ENCODE results near the gene IER2. TPM values are rescaled to one million over a fixed set of nuclear protein-coding genes. Genes with fewer than 3 reads are reported as not detected.

IER2 gene
- total and polyA plus RNA-seq, 12 donors, result 19.2 to 54.6 (median 36.0) TPM

GRCh38 chr19:13104360-13104847 is 45.8 kb upstream of the IER2 start:
- peaks cover 13 to 69% (median 53%) of the 10 kb centered on the region in 9 donors for H3K4me1 ChIP-seq
- no peaks in the 10 kb centered on the region for H3K9me3 ChIP-seq
- peak; percentile 46 to 86 (median 72) for TF ChIP-seq CTCF (IDR thresholded peaks at IDR 0.05)
- intact Hi-C loops (cut with DNase I), result loop anchor here in 5 of 10 donors (5.0 kb wide), 2 partner anchors 42 to 48 kb away; partner anchors contain the start of genes IER2 (in 4 of the 5) and STX10 (in 4 of the 5)
- no peaks in the 10 kb centered on the region for H3K27me3 ChIP-seq
- WGBS, 2 donors, result 30 to 46% methylated on average over 33 of the region's 33 CpGs
- peaks cover 0 to 31% (median 3%) of the 10 kb centered on the region in 9 donors for H3K36me3 ChIP-seq
- H3K27ac ChIP-seq, result peak overlapping the region; percentile 52 to 96 (median 92)
- H3K4me3 ChIP-seq, result peak overlapping the region in 6 of 10 donors; percentile 23 to 60 (median 28)
- ATAC-seq, result peak; percentile 8 to 51 (median 43)
- peak; percentile 80 to 85 for DNase-seq

- DNase-seq (no peak), ATAC-seq (peak in 2 of 8 donors; percentile 0)
- Histone ChIP-seq H3K36me3 (peaks cover 0 to 34% (median 8%) of the 10 kb centered on the region in 9 donors), H3K27me3 (no peaks in the 10 kb centered on the region), H3K4me1 (peaks cover 13 to 62% (median 46%) of the 10 kb centered on the region in 9 donors), H3K27ac (peak overlapping the region; percentile 52 to 96 (median 92)), H3K9me3 (no peaks in the 10 kb centered on the region), H3K4me3 (peak overlapping the region in 7 of 10 donors; percentile 8 to 60 (median 25))
- WGBS, 2 donors, result 69 to 77% methylated on average over 29 of the region's 29 CpGs
- intact Hi-C loops (cut with DNase I), result loop anchor here in 5 of 10 donors (5.0 kb wide), 3 partner anchors 43 to 157 kb away; partner anchors contain the start of genes IER2 (in 4 of the 5) and STX10 (in 4 of the 5)
- TF ChIP-seq CTCF (IDR thresholded peaks at IDR 0.05), result no peak
Measured at GRCh38 chr19:13104848-13105711, 45.1 kb upstream of the IER2 start.

GRCh38 chr19:13109361-13110098 is 40.7 kb upstream of the IER2 start:
- Histone ChIP-seq H3K27ac (no peak overlapping the region), H3K27me3 (no peaks in the 10 kb centered on the region), H3K9me3 (no peaks in the 10 kb centered on the region), H3K36me3 (peaks cover 0 to 62% (median 19%) of the 10 kb centered on the region in 9 donors), H3K4me1 (peaks cover 0 to 17% (median 5%) of the 10 kb centered on the region in 9 donors), H3K4me3 (no peak overlapping the region)
- TF ChIP-seq CTCF (IDR thresholded peaks at IDR 0.05), result no peak
- DNase-seq (no peak), ATAC-seq (no peak)
- 96% methylated on average over 30 of the region's 30 CpGs for WGBS, 2 donors
- intact Hi-C loops (cut with DNase I), result loop anchor here in 2 of 10 donors (5.0 to 10.0 kb wide), 2 partner anchors 153 to 155 kb away; no protein-coding TSS in a partner anchor
